K562 (cell line): ENCODE data around the gene LAMA3. TPM values are rescaled to one million over a fixed set of nuclear protein-coding genes. Genes with fewer than 3 reads are reported as not detected.
"Not testable (repeated sequence)": the region's sequence is repeated elsewhere in the genome, so short reads cannot be mapped to it uniquely, and the experiment has no call there.

Source experiments
- ATAC-seq: fragments of 200-7000 bp; cut with Tn5 transposase; 3 replicates; pipeline ENCODE4 v1.9.1; 2020; ENCODE audit warnings: moderate library complexity
- BruUV-seq: library from RNA; stranded (reverse); fragments of 400-500 nt; replicated peaks from 2 replicates; lab custom pipeline; 2021; lab: Mats Ljungman, UMichigan
- CTCF ChIA-PET: fragments of 300-600 bp; formaldehyde crosslinking; extraction: SDS; loops from one replicate; lab custom pipeline; 2021; ENCODE audit warnings: low intra/inter-chr PET ratio; lab: Yijun Ruan, JAX
- POLR2A ChIA-PET: fragments of 300-600, 350-650 bp; sonication (Branson Sonifier 250); formaldehyde crosslinking; extraction: SDS; loops from one replicate; lab custom pipeline; 2021; ENCODE audit warnings: antibody characterized with exemption, inconsistent platforms; lab: Yijun Ruan, JAX
- DNase-seq, 4 experiments: peaks; one replicate each; pipeline versions ENCODE4 v3.0.0 to v3.0.0-alpha.2; 2011 to 2018; ENCODE audit warnings: low spot score in 3 of 4, mixed read lengths in 3 of 4; ENCODE audit errors: extremely low read depth in 1 of 4
- FAIRE-seq: peaks from 2 replicates; lab custom pipeline; 2011; peaks lifted over from hg19 to GRCh38; lab: Jason Lieb, UNC
- H2AFZ ChIP-seq: 2 replicates; pipeline ENCODE4 v1.6.0; 2011; ENCODE audit warnings: low read depth, low read length, control low read depth, inconsistent platforms
- H3K27ac ChIP-seq: fragments of 200-600 bp; 3 replicates; pipeline ENCODE4 v1.8.0; 2011; ENCODE audit warnings: low read depth, mild to moderate bottlenecking, control low read depth, inconsistent platforms, low read length, moderate library complexity, mixed read lengths; ENCODE audit errors: extremely low read depth
- H3K27me3 ChIP-seq, 2 experiments: fragments of 300-600 bp in 1 of 2; 2 replicates in 1 of 2; 3 replicates in 1 of 2; pipeline versions ENCODE4 v1.6.0 to v1.8.0; 2011; ENCODE audit warnings: inconsistent platforms in 2 of 2, low read length in 2 of 2, mild to moderate bottlenecking in 1 of 2, mixed read lengths in 1 of 2, moderate library complexity in 1 of 2; ENCODE audit not compliant: control insufficient read depth in 2 of 2, insufficient read depth in 2 of 2
- H3K36me3 ChIP-seq: fragments of 300-600 bp; 3 replicates; pipeline ENCODE4 v1.8.0; 2011; ENCODE audit warnings: mild to moderate bottlenecking, low read length, inconsistent platforms; ENCODE audit not compliant: control insufficient read depth, insufficient read depth
- H3K4me1 ChIP-seq, 2 experiments: fragments of 200-600 bp in 1 of 2; replicated peaks in 1 of 2; 2 replicates in 1 of 2; 3 replicates in 1 of 2; pipeline versions ENCODE4 v1.5.1 to v1.8.0; 2011; ENCODE audit warnings: inconsistent platforms in 2 of 2, low read length in 2 of 2, mild to moderate bottlenecking in 1 of 2, mixed read lengths in 1 of 2, moderate library complexity in 1 of 2; ENCODE audit not compliant: control insufficient read depth in 2 of 2, insufficient read depth in 2 of 2
- H3K4me2 ChIP-seq: 2 replicates; pipeline ENCODE4 v1.6.1; 2011; ENCODE audit warnings: low read length, control low read depth, inconsistent platforms, mixed read lengths; ENCODE audit not compliant: insufficient read depth
- H3K4me3 ChIP-seq: fragments of 200-600 bp; sonication (generic), shearing (Covaris generic); 2 replicates; pipeline ENCODE4 v1.5.1; 2016; ENCODE audit warnings: control low read depth, inconsistent platforms
- H3K79me2 ChIP-seq: fragments of 200-600 bp; 3 replicates; pipeline ENCODE4 v1.8.0; 2011; ENCODE audit warnings: low read length, inconsistent platforms; ENCODE audit not compliant: control insufficient read depth, insufficient read depth
- H3K9ac ChIP-seq, 2 experiments: 2 replicates each; pipeline versions ENCODE4 v1.6.0 to v1.6.1; 2011; ENCODE audit warnings: low read depth in 2 of 2, low read length in 2 of 2, control low read depth in 1 of 2, inconsistent platforms in 1 of 2, mild to moderate bottlenecking in 1 of 2, mixed read lengths in 1 of 2; ENCODE audit not compliant: insufficient read depth in 1 of 2
- H3K9me1 ChIP-seq: one replicate; pipeline ENCODE4 v1.6.0; 2011; ENCODE audit warnings: inconsistent platforms, mild to moderate bottlenecking, low read length, moderate library complexity; ENCODE audit not compliant: control insufficient read depth, insufficient read depth
- H3K9me3 ChIP-seq: replicated peaks from 2 replicates; pipeline ENCODE4 v1.5.1; 2011; ENCODE audit warnings: low read depth, low read length, inconsistent platforms; ENCODE audit not compliant: control insufficient read depth, insufficient read depth
- H4K20me1 ChIP-seq: replicated peaks from 2 replicates; pipeline ENCODE4 v1.6.1; 2011; ENCODE audit warnings: low read length, inconsistent platforms, mixed read lengths; ENCODE audit not compliant: control insufficient read depth, insufficient read depth
- ARID1B ChIP-seq: fragments of 450-650 bp; IDR thresholded peaks from 2 replicates; pipeline ENCODE4 v1.6.1; 2016; ENCODE audit warnings: antibody characterized with exemption, mild to moderate bottlenecking, inconsistent platforms
- CEBPB ChIP-seq: fragments of 450-650 bp; IDR thresholded peaks from 2 replicates; pipeline ENCODE4 v1.6.1; 2016; ENCODE audit warnings: missing genetic modification characterization, missing compliant biosample characterization
- CEBPG ChIP-seq, 3 experiments: fragments of 200-800 bp in 1 of 3; sonication (Bioruptor generic) in 1 of 3; sonication (generic) in 1 of 3; formaldehyde crosslinking in 1 of 3; IDR thresholded peaks in 2 of 3; conservative IDR thresholded peaks in 1 of 3; 2 replicates each; pipeline versions ENCODE4 v1.6.1 to v1.8.0; 2016 to 2022; ENCODE audit warnings: missing compliant biosample characterization in 2 of 3, missing genetic modification characterization in 2 of 3, mild to moderate bottlenecking in 1 of 3, missing genetic modification reagents in 1 of 3
- EGR1 ChIP-seq: fragments of 450-650 bp; conservative IDR thresholded peaks from 2 replicates; pipeline ENCODE4 v1.6.1; 2017; ENCODE audit warnings: mild to moderate bottlenecking
- FOSL1 ChIP-seq: fragments of 200-800 bp; sonication (Bioruptor generic); conservative IDR thresholded peaks from 2 replicates; pipeline ENCODE4 v1.6.1; 2016; ENCODE audit warnings: missing genetic modification characterization, missing compliant biosample characterization
- KDM1A ChIP-seq, 2 experiments: fragments of 450-650 bp; IDR thresholded peaks; 2 replicates each; pipeline ENCODE4 v1.6.1; 2016; ENCODE audit warnings: mild to moderate bottlenecking in 2 of 2
- PHF21A ChIP-seq: fragments of 450-650 bp; IDR thresholded peaks from 2 replicates; pipeline ENCODE4 v1.6.1; 2017; ENCODE audit warnings: low read depth, borderline replicate concordance
- RCOR1 ChIP-seq, 2 experiments: IDR thresholded peaks; 2 replicates each; pipeline ENCODE4 v1.6.1; 2012; ENCODE audit warnings: low read depth in 2 of 2, low read length in 2 of 2, borderline replicate concordance in 1 of 2, improper control_type of control experiment in 1 of 2
- WGBS: fragments of 100-300 bp; shearing (Covaris generic); methylation state at CpG from one replicate; pipeline ENCODE4 v1.1.6; 2016; ENCODE audit warnings: low coverage, mixed read lengths; ENCODE audit not compliant: insufficient coverage; ENCODE audit errors: missing lambda C conversion rate; 5-methylcytosine and 5-hydroxymethylcytosine counted together
- in situ Hi-C: fragments of 300-500 bp; cut with MboI; formaldehyde crosslinking; loops from 4 replicates; pipeline ENCODE4 v1.15.0; 2018; ENCODE audit warnings: inconsistent platforms, mixed read lengths
- intact Hi-C: fragments of 100-400 bp; cut with micrococcal nuclease; formaldehyde crosslinking; loops from 2 replicates; pipeline ENCODE4 v1.14.2; 2022
- polyA plus RNA-seq, 8 experiments: library from polyadenylated mRNA; depleted of rRNA in 4 of 8; stranded (reverse) in 5 of 8; unstranded in 3 of 8; fragments of >200 nt; fragmentation: Nextera tagmentation in 2 of 8; fragmentation: Illumina TruSeq in 1 of 8; extraction: Ambion mirVana in 2 of 8; extraction: Trizol in 1 of 8; gene quantifications; 2 replicates each; pipeline versions ENCODE4 v1.2.1 to v1.2.3, GENCODE V29; 2011 to 2014; ENCODE audit warnings: inconsistent platforms in 1 of 8, missing spikeins in 1 of 8
- total RNA-seq, 7 experiments: library from RNA; depleted of rRNA in 6 of 7; stranded (reverse); fragments of >200 nt in 6 of 7; fragmentation: Illumina TruSeq in 2 of 7; extraction: Trizol in 2 of 7; gene quantifications; 2 replicates each; pipeline versions ENCODE4 v1.2.1 to v1.2.3, GENCODE V29; 2011 to 2021; ENCODE audit warnings: low replicate concordance in 1 of 7

Gene LAMA3
- total and polyA plus RNA-seq, 9 of the 15 experiments (the other 6 are each of a cell fraction or from before 2014, with no cell fraction given) = 0.07 TPM; not detected in 8

GRCh38 chr18:23716079-23716478 is 26.8 kb downstream of the LAMA3 start:
- TF ChIP-seq ARID1B (0 out of 2 replicates have a peak, but pooled peaks have one; percentile 10), CEBPB (tag) (peak; percentile 49; the same call in 1 of the 2 replicates), CEBPG (tag; conservative IDR thresholded peaks at IDR 0.05 in 1 of 2, IDR thresholded peaks at IDR 0.05 in 1 of 2) (peak; percentile 10 to 39; a peak in 1 of 4 replicates), EGR1 (peak; percentile 72), RCOR1 (IDR thresholded peaks at IDR 0.05; ENCODE audit: borderline replicate concordance in 1 of 2, low read depth in 2 of 2, low read length in 2 of 2) (0 out of 4 replicates have a peak, but pooled peaks of 1 of the 2 experiments have one; percentile 35), FOSL1 (tag) (0 out of 2 replicates have a peak, but pooled peaks have one; percentile 25), PHF21A (peak; percentile 58; the same call in 1 of the 2 replicates), KDM1A (IDR thresholded peaks at IDR 0.05) (peak; percentile 65 to 66; a peak in 3 of 4 replicates)
- H3K79me2 ChIP-seq; FAIRE-seq; intact Hi-C loops; POLR2A ChIA-PET; CTCF ChIA-PET; DNase-seq; H3K4me2 ChIP-seq; H3K27ac ChIP-seq; H3K4me3 ChIP-seq; H2AFZ ChIP-seq; H3K9me3 ChIP-seq; H3K9me1 ChIP-seq; BruUV-seq; ATAC-seq; H4K20me1 ChIP-seq; H3K27me3 ChIP-seq; H3K9ac ChIP-seq; H3K36me3 ChIP-seq; TF ChIP-seq CEBPG (CRISPR knock-in tag; IDR thresholded peaks at IDR 0.05): not testable (repeated sequence)
- H3K4me1 ChIP-seq = peaks cover 0 to 21% of the 10 kb centered on the region in 2 experiments; a peak in 3 of 5 replicates
- WGBS = 7% methylated on average over 8 of the region's 8 CpGs
- in situ Hi-C loops = loop anchor here (10.0 kb wide), 1 partner anchor 211 kb away; the partner anchor contains the start of gene RMC1
